ENCODE measurements around the gene CDK8.

GRCh38 chr13:26378116-26378515, 124.2 kb downstream of the CDK8 start:
- no peak for TF ChIP-seq CTCF (IDR thresholded peaks at IDR 0.05; ENCODE audit: insufficient read depth, low read length, poor library complexity, severe bottlenecking)
- no peak for TF ChIP-seq EZH2phosphoT487 (conservative IDR thresholded peaks at IDR 0.05; ENCODE audit: low read length)
